Subcutaneous adipose tissue (tissue), 4 donors: ENCODE results near the gene DNAJC21. TPM values are rescaled to one million over a fixed set of nuclear protein-coding genes. Genes with fewer than 3 reads are reported as not detected.

Experiments
- CTCF ChIP-seq: fragments of 450-650 bp; IDR thresholded peaks from one replicate; pipeline ENCODE4 v1.5.1; 2016; ENCODE audit warnings: low read depth, mild to moderate bottlenecking, control low read depth, antibody characterized with exemption, moderate library complexity
- total RNA-seq, 4 donors: library from RNA; depleted of rRNA; stranded (reverse); fragments of >200 nt; gene quantifications; one replicate each; pipeline ENCODE4 v1.1.0, GENCODE V29; 2016

Gene DNAJC21
- total RNA-seq, 4 donors from 2014 or later: 32.1 to 43.9 (median 36.9) TPM

- TF ChIP-seq CTCF: no peak
These were observed 1.5 kb downstream of the DNAJC21 start for GRCh38 chr5:34930870-34931269.

- no peak for TF ChIP-seq CTCF
These were observed 3.6 kb downstream of the DNAJC21 start for GRCh38 chr5:34932947-34933346.

- TF ChIP-seq CTCF: no peak
These were observed 12.6 kb downstream of the DNAJC21 start for GRCh38 chr5:34941936-34942335.

- no peak for TF ChIP-seq CTCF
These were observed 14.7 kb downstream of the DNAJC21 start for GRCh38 chr5:34944044-34944443.

- TF ChIP-seq CTCF: no peak
These were observed 15.2 kb downstream of the DNAJC21 start for GRCh38 chr5:34944460-34945047.

- no peak for TF ChIP-seq CTCF
These were observed 28.0 kb downstream of the DNAJC21 start for GRCh38 chr5:34957321-34957720.

GRCh38 chr5:34957857-34958690, 28.7 kb downstream of the DNAJC21 start:
- TF ChIP-seq CTCF: no peak
